ENCODE measurements around the gene CYBB.
A peak's percentile ranks its signal among the peaks of the same experiment; 100 is the strongest.

The CYBB gene

DNA sequence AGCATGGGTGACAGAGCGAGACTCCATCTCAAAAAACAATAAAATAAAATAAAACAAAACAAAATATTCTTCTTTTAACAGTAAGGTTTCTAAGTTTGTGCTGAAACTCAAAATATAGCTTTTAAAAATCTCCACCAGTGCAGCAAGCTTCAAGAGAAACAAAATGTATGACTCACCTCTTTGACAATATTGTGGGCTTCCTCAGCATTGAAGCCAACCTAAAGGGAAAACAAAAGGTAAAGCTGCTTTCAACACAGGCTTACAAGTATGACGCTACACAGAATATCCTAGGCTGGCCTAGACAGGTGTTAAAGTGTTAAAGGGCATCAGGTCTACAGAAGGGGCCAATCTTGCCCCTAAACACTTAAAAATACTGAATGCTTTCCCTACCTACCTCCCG, 66.3 kb downstream of the CYBB start:
- DNase-seq, result no peak

DNA sequence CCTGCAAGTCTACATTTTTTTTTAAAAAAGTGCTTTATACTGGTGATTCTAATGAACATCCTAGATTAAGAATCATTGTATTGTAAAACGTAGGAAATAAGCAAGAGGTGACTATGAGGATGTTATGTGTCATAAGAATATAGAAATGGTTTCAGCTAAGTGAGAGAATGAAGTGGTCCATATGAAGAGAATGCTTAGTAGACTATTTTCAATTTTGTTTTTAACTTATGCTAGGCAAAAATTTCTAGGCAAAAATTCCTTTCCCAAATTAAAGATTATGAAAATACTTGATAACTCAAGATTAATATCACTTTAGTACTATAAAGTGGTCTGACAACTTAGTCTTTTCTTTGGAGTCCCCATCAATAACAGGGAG, 66.7 kb downstream of the CYBB start:
- DNase-seq, result no peak

DNA sequence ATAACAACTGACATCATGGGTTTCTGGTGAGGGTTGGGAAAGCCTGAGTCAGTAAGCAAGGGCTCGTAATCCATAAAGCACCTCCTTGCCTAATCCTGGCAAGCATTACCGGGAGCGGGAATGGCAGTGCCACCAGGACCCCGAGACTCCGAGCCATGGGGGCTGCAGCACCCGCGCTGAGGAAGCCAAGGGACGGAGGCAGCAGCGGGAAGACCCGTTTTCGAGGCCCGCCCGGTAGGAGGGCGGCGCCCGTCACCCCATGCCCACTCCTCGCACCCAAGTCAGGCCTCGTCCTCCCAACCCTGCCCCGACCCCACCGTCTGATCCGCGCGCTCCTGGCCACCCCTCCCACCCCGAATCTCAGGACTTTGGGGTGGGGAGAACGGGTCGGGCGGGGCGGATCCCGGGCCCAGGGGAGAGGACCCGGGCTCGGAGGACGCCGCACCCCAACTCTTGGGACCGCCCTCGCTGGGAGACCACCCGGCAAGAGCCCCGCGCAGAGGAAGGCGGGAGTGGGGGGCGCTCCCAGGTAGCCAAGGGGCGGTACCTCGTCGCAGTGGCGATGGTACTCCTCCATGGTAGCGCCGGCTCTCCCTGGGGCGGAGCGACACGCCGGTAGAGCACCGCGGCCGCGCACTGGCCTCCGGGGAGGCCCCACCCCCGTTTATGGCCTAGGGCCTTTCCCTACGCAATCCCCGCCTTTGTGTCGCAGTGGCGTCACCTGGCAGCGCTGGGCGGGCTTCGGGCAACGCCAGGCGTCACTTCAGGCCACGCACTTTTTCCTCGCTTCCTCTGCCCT, 67.3 kb downstream of the CYBB start, which contains the start of gene DYNLT3:
Gene DYNLT3 (minus strand): TSS at position 638 of the 799 bp plus-strand sequence. CDS start 61 bp downstream, at position 577.
- DNase-seq, result peak; percentile 95

DNA sequence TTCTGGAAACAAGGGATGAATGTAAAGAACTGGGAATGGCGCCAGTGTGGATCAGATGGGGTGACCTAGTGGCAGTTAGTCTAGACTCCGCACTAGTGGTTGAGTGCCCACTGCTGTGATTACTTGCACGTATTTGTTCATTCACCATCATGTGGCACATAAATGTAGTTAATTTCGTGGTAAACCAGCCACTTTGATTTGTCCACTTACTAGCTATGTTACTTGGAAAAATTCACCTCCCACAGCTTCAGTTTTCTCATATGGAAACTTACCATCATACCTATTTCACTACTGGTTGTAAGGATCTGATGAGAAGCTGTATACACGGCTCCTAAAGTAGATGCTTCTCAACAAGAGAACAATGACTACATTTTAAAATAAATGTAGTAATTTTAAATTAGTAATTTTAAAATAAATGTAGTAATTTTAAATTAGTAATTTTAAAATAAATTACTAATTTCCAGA, 67.9 kb downstream of the CYBB start:
- DNase-seq, result no peak

DNA sequence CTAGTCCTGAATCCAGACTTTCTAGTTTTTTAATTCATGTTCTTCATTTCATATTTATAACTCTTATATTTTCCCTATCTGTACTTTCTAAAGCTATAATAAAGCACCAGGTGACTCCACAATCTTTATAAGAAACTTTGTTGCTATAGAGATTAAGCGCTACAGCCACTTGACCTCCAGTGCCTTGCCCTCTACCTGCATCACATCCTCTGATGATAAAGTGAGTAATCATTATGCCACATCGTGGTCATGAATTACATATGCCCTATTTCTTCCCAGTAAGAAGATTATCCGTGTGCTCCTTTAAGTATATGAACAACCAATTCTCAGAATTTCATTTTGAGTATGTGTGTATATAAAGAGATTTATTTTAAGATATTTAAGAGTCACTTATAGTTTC, 74.3 kb downstream of the CYBB start:
- no peak for DNase-seq

DNA sequence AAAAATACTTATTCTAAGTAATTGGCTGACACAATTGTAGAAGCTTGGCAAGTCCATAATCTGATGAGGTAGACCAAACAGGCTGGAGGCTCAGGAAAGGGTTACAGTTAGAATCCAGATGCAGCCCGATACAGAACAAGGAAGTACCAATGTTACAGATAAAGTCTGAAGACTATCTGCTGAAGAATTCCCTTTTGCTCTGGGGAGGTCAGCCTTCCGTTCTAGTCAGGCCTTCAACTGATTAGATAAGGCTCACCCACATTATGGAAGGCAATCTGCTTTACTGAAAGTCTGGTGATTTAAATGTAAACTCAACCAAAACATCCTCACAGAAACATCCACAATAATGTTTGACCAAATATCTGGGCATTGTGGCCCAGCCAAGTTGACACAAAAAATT, 74.9 kb downstream of the CYBB start:
- no peak for DNase-seq

DNA sequence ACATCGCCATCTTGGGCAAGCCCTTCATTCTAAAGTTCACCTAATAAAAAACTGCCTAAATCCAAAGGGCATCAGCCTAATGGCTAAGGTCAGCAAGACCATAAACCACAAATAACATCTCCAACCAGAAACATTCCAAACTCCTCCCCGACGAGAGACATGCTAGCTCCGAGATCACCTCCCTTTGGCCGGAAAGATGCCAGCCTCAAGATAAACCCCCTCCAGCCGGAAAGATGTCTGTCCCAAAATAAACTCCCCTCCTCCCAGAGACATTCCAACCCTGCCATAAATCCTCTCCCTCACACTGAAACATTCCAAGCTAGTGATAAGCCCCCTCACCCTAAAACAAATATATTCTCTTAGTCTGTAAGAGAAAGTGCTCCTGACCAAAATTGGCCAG, 80.9 kb downstream of the CYBB start:
- no peak for DNase-seq

DNA sequence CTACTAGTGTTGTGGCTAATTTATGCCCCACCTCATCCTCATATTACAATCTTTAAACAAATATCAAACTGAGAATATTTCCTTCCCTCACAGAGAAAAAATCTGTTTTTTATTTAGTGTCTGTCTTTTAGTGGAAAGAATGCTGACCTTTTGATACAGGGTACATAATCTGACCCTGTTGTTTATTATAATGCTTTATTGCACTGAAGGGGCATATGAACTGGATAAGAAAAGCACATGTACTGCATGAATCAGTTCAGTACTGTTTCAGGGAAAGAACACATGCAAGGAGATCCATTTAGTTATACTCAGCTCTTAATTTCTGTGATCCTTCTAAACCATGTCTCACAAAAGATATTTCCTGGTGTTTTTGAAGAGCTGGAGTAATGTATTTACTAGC, 83.0 kb downstream of the CYBB start:
- DNase-seq, result no peak

Measured in NCI-H2227 treated with DMSO at 0.1 percent for 48 hours (cell line).